Activated CD4-positive, alpha-beta T cell treated with anti-CD3 and anti-CD28 coated beads, Interleukin-2, amount 50 U/mL, for 4 hours (primary cell): ENCODE data around the gene SYNJ2.
A peak's percentile ranks its signal among the peaks of the same experiment; 100 is the strongest.

Experiments used
- DNase-seq, 2 experiments: peaks; one replicate each; pipeline ENCODE4 v3.0.0-alpha.2; 2020

The SYNJ2 gene

GRCh38 chr6:157999168-158000051, 17.7 kb downstream of the SYNJ2 start:
- no peak for DNase-seq

- DNase-seq = no peak
Observed at GRCh38 chr6:158000530-158001307, 19.1 kb downstream of the SYNJ2 start.

GRCh38 chr6:158002249-158002950, 20.7 kb downstream of the SYNJ2 start:
- no peak for DNase-seq

GRCh38 chr6:158002951-158003853, 21.5 kb downstream of the SYNJ2 start:
- DNase-seq = no peak

- DNase-seq = no peak
Observed at GRCh38 chr6:158003910-158004700, 22.4 kb downstream of the SYNJ2 start.

- no peak for DNase-seq
Observed at GRCh38 chr6:158004701-158005095, 23.0 kb downstream of the SYNJ2 start.

- DNase-seq = no peak
Observed at GRCh38 chr6:158005626-158006180, 24.0 kb downstream of the SYNJ2 start.

GRCh38 chr6:158006331-158006730, 24.7 kb downstream of the SYNJ2 start:
- no peak for DNase-seq

- no peak for DNase-seq
Observed at GRCh38 chr6:158006821-158007570, 25.3 kb downstream of the SYNJ2 start.

GRCh38 chr6:158008864-158009113, 27.1 kb downstream of the SYNJ2 start:
- no peak for DNase-seq

GRCh38 chr6:158009114-158009891, 27.6 kb downstream of the SYNJ2 start:
- DNase-seq = peak in 1 of 2 experiments; percentile 20

GRCh38 chr6:158009935-158010585, 28.4 kb downstream of the SYNJ2 start:
- DNase-seq = no peak

GRCh38 chr6:158010591-158011477, 29.2 kb downstream of the SYNJ2 start:
- DNase-seq = no peak

- DNase-seq = no peak
Observed at GRCh38 chr6:158011478-158011920, 29.8 kb downstream of the SYNJ2 start.

- no peak for DNase-seq
Observed at GRCh38 chr6:158011980-158012566, 30.4 kb downstream of the SYNJ2 start.

- DNase-seq = no peak
Observed at GRCh38 chr6:158013904-158014504, 32.3 kb downstream of the SYNJ2 start.

- no peak for DNase-seq
Observed at GRCh38 chr6:158014505-158015187, 33.0 kb downstream of the SYNJ2 start.
